Gastroesophageal sphincter (tissue), 3 donors: Measurements from ENCODE around the gene VSTM2L.

ENCODE experiments used
- CTCF ChIP-seq, 4 experiments: fragments of 200-600 bp in 2 of 4; fragments of 450-650 bp in 2 of 4; sonication (generic) in 1 of 4; IDR thresholded peaks; one replicate each; pipeline ENCODE4 v1.5.1; 2017 to 2019; ENCODE audit warnings: antibody characterized with exemption in 4 of 4, mild to moderate bottlenecking in 2 of 4, moderate library complexity in 2 of 4
- EP300 ChIP-seq: sonication (generic); formaldehyde crosslinking; IDR thresholded peaks from one replicate; pipeline ENCODE4 v1.6.1; 2017; ENCODE audit warnings: antibody characterized with exemption, mild to moderate bottlenecking
- POLR2A ChIP-seq, 2 donors: fragments of 450-650 bp; IDR thresholded peaks; one replicate each; pipeline ENCODE4 v1.6.1; 2017; ENCODE audit warnings: antibody characterized with exemption in 2 of 2, mild to moderate bottlenecking in 2 of 2, moderate library complexity in 1 of 2
- POLR2AphosphoS5 ChIP-seq: sonication (generic); formaldehyde crosslinking; IDR thresholded peaks from one replicate; pipeline ENCODE4 v1.6.1; 2017; ENCODE audit warnings: antibody characterized with exemption

GRCh38 chr20:37882961-37883712 lies 19.8 kb upstream of the VSTM2L start:
- TF ChIP-seq CTCF (IDR thresholded peaks at IDR 0.05): no peak
- TF ChIP-seq POLR2A (IDR thresholded peaks at IDR 0.05): no peak
- no peak for TF ChIP-seq POLR2AphosphoS5
- no peak for TF ChIP-seq EP300
